SU-DHL-6 (cell line): Measurements from ENCODE around the gene EIF3F.

Source experiments
- H2AFZ ChIP-seq: fragments of 200-600 bp; sonication (generic); 2 replicates; pipeline ENCODE4 v1.6.1; 2014; ENCODE audit warnings: low read depth, mild to moderate bottlenecking, moderate library complexity, mixed read lengths, antibody characterized with exemption, low read length; ENCODE audit not compliant: severe bottlenecking
- H3F3A ChIP-seq: fragments of 200-600 bp; shearing (Covaris generic); 2 replicates; pipeline ENCODE4 v1.6.0; 2016; ENCODE audit warnings: antibody characterized with exemption, mild to moderate bottlenecking; ENCODE audit not compliant: insufficient read depth
- H3K27ac ChIP-seq: fragments of 200-600 bp; sonication (generic); 2 replicates; pipeline ENCODE4 v1.5.1; 2016; ENCODE audit warnings: low read depth, mild to moderate bottlenecking, low read length, moderate library complexity, mixed read lengths
- H3K27me3 ChIP-seq: fragments of 200-600 bp; sonication (generic), shearing (Covaris generic); 2 replicates; pipeline ENCODE4 v1.6.0; 2014; ENCODE audit warnings: mild to moderate bottlenecking, low read length
- H3K36me3 ChIP-seq: fragments of 200-600 bp; sonication (generic); 2 replicates; pipeline ENCODE4 v1.6.1; 2014; ENCODE audit warnings: mild to moderate bottlenecking, low read length, mixed read lengths
- H3K4me2 ChIP-seq: fragments of 300-600, 200-600 bp; shearing (Covaris generic), sonication (generic); 2 replicates; pipeline ENCODE4 v1.6.0; 2014; ENCODE audit warnings: low read length, low read depth, mild to moderate bottlenecking; ENCODE audit not compliant: poor library complexity, severe bottlenecking
- H3K4me3 ChIP-seq: fragments of 200-600 bp; sonication (generic); 2 replicates; pipeline ENCODE4 v1.5.1; 2014; ENCODE audit warnings: antibody characterized with exemption, low read length, mild to moderate bottlenecking, mixed read lengths; ENCODE audit not compliant: insufficient read depth, poor library complexity, severe bottlenecking
- H3K79me2 ChIP-seq: fragments of 200-600 bp; sonication (generic); 2 replicates; pipeline ENCODE4 v1.6.1; 2014; ENCODE audit warnings: mild to moderate bottlenecking, low read length, moderate library complexity; ENCODE audit not compliant: insufficient read depth
- H3K9ac ChIP-seq: fragments of 200-600 bp; sonication (generic); 2 replicates; pipeline ENCODE4 v1.7.0; 2014; ENCODE audit warnings: mild to moderate bottlenecking, low read length
- H3K9me2 ChIP-seq: fragments of 200-600 bp; sonication (generic); replicated peaks from 2 replicates; pipeline ENCODE4 v1.6.1; 2014; ENCODE audit warnings: low read length; ENCODE audit not compliant: insufficient read depth
- H3K9me3 ChIP-seq: fragments of 200-600 bp; sonication (generic); 2 replicates; pipeline ENCODE4 v1.6.1; 2014; ENCODE audit warnings: low read length, mixed read lengths; ENCODE audit not compliant: insufficient read depth
- H4K20me1 ChIP-seq: fragments of 200-600 bp; sonication (generic); 2 replicates; pipeline ENCODE4 v1.6.1; 2014; ENCODE audit warnings: low read depth, mild to moderate bottlenecking, antibody characterized with exemption, low read length, moderate library complexity, mixed read lengths
- CTCF ChIP-seq: fragments of 200-600 bp; sonication (generic); IDR thresholded peaks from one replicate; pipeline ENCODE4 v1.5.1; 2017; ENCODE audit warnings: antibody characterized with exemption, mild to moderate bottlenecking, low read length, moderate library complexity; ENCODE audit not compliant: insufficient read depth, poor library complexity, severe bottlenecking
- EZH2phosphoT487 ChIP-seq: fragments of 200-600 bp; sonication (generic), shearing (Covaris generic); conservative IDR thresholded peaks from 2 replicates; pipeline ENCODE4 v1.6.1; 2018; ENCODE audit warnings: mild to moderate bottlenecking, antibody characterized with exemption, low read length, moderate library complexity, mixed read lengths

EIF3F gene

GRCh38 chr11:8040261-8040920 lies 53.3 kb downstream of the EIF3F start:
- H3K9me2 ChIP-seq: no peaks in the 10 kb centered on the region
- H3K9me3 ChIP-seq: no peaks in the 10 kb centered on the region
- TF ChIP-seq CTCF: no peak
- no peak for TF ChIP-seq EZH2phosphoT487
- no peak overlapping the region for H3K27ac ChIP-seq
- H2AFZ ChIP-seq: no peak overlapping the region
- no peaks in the 10 kb centered on the region for H4K20me1 ChIP-seq
- no peaks in the 10 kb centered on the region for H3K27me3 ChIP-seq
- H3K4me2 ChIP-seq: no peak overlapping the region
- no peak overlapping the region for H3K9ac ChIP-seq
- no peaks in the 10 kb centered on the region for H3F3A ChIP-seq
- H3K36me3 ChIP-seq: no peaks in the 10 kb centered on the region
- H3K4me3 ChIP-seq: no peak overlapping the region
- H3K79me2 ChIP-seq: no peaks in the 10 kb centered on the region

- Histone ChIP-seq H3K27me3 (no peaks in the 10 kb centered on the region), H3K4me3 (no peak overlapping the region), H3K36me3 (no peaks in the 10 kb centered on the region), H3F3A (no peaks in the 10 kb centered on the region), H3K9me2 (no peaks in the 10 kb centered on the region), H3K79me2 (no peaks in the 10 kb centered on the region), H4K20me1 (no peaks in the 10 kb centered on the region), H3K9me3 (no peaks in the 10 kb centered on the region), H3K27ac (no peak overlapping the region), H3K4me2 (no peak overlapping the region), H3K9ac (no peak overlapping the region), H2AFZ (no peak overlapping the region)
- TF ChIP-seq CTCF (no peak), EZH2phosphoT487 (no peak)
Observed at GRCh38 chr11:8040921-8041285, 53.8 kb downstream of the EIF3F start.

- TF ChIP-seq CTCF (no peak), EZH2phosphoT487 (no peak)
- Histone ChIP-seq H3K9me3 (no peaks in the 10 kb centered on the region), H3K9ac (no peak overlapping the region), H4K20me1 (no peaks in the 10 kb centered on the region), H3K9me2 (no peaks in the 10 kb centered on the region), H3K27me3 (no peaks in the 10 kb centered on the region), H2AFZ (no peak overlapping the region), H3K4me3 (no peak overlapping the region), H3K36me3 (no peaks in the 10 kb centered on the region), H3F3A (no peaks in the 10 kb centered on the region), H3K4me2 (no peak overlapping the region), H3K79me2 (no peaks in the 10 kb centered on the region), H3K27ac (no peak overlapping the region)
Observed at GRCh38 chr11:8041576-8041975, 54.4 kb downstream of the EIF3F start.
